Globus pallidus (tissue), 1 donor: ENCODE measurements around the gene RALGDS.
"Not testable (repeated sequence)": the region's sequence is repeated elsewhere in the genome, so short reads cannot be mapped to it uniquely, and the experiment has no call there.

Experiments used
- DNase-seq: peaks from one replicate; pipeline ENCODE4 v3.0.0-alpha.2; 2015; ENCODE audit warnings: low spot score

The RALGDS gene

GRCh38 chr9:133106511-133107244 lies 14.4 kb downstream of the RALGDS start:
- DNase-seq, result no peak

DNA sequence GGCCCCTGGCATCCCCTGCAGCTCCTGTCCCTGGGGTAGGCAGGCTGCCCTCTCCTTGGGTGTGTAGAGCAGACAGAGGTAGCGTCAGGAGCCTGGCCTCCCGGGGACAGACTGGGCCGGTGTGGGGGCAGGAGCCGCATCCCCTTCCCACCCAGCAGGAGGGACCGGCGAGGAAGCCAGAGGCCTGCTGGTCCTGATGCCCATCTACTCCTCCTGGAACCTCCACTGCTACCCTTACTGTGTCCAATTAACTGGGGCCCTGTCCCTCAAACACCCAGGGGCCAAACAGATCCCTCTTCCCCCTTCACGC lies 15.6 kb downstream of the RALGDS start:
- no peak for DNase-seq

DNA sequence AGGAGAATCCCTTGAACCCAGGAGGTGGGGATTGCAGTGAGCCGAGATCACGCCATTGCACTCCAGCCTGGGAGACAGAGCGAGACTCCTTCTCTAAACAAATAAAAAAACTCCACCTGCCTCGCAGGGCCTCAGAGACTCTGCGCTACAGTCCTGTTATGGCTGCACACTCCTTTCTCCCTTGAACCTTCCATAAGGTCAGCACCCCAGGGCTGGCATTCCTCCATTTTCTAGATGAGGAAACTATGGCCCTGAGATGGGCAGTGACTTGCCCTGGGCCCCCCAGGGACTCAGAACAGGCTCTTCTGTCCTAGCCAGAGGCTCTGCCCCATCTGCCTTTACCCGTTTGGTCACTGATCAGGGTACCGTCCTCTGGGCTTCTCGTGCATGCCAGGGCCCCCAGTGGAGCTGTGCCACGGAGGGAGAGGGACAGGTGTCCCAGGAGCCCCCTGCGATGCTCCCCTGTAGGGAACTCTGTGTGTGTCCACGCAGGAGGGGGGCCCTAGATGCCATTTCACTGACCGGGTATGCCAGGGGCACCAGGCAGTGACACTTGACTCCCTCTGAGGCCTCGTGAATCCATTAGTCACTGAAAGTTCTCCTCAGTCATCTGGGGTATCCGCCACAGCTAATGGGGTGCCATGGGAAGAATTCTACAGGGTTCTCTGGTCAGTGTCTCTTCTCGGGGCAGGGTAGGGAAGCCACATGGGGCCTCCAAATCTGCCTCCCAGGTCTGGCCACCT lies 16.2 kb downstream of the RALGDS start:
- no peak for DNase-seq

DNA sequence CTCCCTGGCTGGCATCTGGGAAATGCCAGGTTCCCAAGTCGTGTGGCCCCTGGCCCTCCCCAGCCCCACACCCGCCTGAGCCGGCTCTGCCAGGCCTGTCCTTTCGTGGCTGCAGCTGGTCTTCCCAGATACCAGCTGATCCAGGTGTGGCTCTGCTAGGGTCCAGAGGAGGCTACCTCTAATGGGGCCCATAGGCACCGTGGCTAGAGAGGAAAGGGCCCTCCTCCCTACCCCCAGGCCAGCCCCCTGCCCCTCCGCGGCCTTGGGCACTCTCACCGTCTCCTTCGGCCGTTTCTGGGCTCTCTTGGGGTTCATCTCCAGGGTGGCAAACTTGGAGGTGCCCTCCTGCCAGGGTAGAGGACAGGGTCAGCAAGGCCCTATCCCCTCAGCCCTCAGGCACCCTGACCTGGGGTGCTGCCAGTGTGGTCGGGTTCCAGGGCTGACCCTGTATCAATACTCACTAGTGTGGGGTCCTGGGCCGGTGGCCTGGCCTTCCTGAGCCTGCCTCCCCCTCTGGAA lies 17.0 kb downstream of the RALGDS start:
- no peak for DNase-seq

DNA sequence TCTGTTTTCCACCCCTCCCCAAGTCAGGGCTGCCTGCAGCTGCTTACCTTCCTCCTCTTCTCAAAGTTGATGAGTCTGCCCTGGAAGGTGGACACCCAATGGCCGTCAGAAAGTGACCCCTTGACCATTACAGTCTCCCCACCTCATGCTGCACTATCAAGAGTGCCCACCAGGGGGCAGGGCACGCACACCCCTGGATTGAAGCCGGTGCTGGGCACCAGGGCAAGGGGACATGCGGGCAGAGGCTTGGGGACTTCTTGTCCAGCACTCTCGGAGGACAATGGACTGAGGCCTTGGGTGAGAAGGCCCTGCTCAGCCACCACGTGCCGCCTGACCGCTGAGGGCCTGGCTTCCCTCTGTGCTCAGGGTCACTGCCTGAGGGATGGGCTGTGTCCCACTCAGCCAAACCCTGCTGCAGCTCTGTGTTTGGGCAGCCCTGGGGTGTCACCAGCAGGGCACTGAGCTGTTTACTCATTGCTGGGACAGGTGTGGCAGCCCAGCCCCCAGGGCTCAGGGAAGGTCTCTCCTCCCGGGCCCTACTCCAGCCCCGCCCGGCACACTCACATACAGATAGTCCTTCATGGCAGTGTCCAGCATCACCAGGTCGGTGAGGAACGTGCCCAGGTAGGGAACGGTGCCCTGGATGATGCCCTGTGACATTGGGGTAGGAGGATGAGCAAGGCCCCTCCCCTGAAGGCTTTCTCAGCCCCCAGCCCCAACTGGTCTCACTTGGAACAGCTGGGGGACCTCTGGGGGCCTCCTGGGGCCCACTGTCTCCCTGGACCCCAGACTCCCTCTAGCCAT lies 17.7 kb downstream of the RALGDS start:
- peak; percentile 83 for DNase-seq

GRCh38 chr9:133102190-133103021 lies 18.6 kb downstream of the RALGDS start:
- no peak for DNase-seq

GRCh38 chr9:133101356-133102189 lies 19.5 kb downstream of the RALGDS start:
- no peak for DNase-seq

- DNase-seq, result no peak
Measured at GRCh38 chr9:133100506-133101355, 20.3 kb downstream of the RALGDS start.

DNA sequence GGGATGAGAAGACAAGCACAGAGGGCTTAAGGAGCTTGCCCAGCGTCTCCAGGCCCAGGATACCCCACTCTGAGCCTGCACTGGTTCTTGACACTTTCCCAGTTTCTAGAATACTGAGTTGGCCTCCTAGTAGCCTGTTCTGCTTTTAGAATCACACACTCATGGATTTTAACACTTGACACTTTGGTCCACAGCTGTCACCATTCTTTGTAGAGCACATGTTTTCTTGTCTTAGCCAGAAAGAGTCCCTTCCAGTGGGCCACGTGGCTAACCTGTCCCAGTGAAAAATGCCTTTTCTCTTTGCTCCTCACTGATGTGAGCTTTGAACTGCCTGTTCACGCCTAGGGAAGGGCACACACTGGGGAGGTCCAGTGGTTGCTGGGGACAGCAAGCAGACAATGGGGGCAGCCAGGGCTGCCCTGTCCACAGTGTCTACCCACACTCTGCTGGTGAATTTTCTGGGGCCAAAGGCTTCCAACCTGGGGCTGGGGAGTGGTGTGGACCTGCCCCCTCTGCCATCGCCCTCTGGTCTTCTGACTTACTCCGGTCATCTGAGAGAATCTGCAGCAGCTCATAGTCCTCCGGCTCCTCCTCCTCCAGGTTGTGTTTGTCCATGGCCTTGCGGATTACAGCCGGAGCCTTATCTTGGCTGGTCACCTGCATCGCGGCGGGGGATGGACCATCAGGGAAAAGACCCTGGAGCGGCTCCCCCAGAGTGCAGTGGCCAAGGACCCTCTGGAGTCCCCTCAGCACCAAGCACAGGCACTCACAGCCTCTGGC lies 21.1 kb downstream of the RALGDS start:
- no peak for DNase-seq

DNA sequence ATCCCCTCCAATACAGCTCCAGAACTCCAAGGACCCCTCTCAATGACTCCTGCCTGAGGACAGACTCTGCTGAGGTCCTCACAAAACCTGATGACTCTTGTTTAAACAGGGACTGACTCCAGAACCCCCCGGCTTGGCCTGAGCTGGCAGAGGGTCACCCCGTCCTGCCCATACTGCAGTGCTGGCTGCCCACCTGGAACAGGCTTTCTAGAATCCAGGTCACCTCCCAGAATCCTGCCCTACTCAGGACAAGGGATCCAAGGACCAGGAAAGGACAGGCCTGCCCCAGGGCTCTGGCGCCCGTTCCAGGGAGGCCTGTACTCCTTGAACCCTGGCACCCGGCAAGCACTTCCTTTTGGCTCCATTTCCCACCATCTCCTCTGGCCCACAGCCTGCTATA lies 22.2 kb downstream of the RALGDS start:
- DNase-seq, result no peak

- no peak for DNase-seq
Measured at GRCh38 chr9:133098104-133098754, 22.8 kb downstream of the RALGDS start.

- no peak for DNase-seq
Measured at GRCh38 chr9:133094842-133095393, 26.1 kb downstream of the RALGDS start.

DNA sequence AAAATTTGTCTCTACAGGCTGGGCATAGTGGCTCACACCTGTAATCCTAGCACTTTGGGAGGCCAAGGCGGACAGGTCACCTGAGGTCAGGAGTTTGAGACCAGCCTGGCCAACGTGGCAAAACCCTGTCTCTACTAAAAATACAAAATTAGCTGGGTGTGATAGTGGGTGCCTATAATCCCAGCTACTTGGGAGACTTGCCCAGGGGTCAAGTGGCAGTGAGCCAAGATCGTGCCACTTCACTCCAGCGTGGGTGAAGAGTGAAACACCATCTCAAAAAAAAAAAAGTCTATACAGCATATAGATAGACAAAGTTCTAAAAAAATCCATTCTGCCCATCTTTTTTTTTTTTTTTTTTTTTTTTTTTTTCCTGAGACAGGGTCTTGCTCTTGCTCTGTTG lies 26.7 kb downstream of the RALGDS start:
- not testable (repeated sequence) for DNase-seq

DNA sequence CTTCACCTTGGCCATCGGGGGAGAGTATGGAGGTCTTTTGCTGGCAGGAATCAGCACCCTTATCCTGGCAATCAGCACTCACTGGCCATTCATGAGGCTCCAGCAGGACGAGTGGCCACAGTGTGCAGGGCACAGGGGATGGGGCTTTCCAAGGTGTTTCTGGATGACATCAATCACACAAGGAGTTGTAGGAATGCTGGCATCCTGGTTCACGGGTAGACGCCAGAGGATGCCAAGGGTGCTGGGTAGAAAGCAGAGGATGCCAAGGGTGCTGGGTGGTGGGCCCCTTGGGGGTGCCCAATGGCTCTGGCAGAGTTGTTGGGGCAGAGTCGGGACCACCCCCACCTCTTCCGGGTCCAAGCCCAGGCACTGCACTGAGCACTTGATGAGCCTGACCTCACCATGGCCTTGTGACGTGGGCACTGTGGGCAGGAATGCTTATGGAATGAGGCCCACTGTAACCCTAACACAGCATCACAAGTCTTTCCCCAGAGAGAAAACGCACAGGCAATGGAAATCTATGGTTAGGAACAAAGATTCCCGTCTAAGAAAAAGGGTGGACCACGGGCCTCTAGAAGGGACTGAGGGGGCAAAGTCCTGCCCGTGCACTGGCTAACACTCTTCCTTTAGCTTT lies 30.2 kb downstream of the RALGDS start:
- no peak for DNase-seq

DNA sequence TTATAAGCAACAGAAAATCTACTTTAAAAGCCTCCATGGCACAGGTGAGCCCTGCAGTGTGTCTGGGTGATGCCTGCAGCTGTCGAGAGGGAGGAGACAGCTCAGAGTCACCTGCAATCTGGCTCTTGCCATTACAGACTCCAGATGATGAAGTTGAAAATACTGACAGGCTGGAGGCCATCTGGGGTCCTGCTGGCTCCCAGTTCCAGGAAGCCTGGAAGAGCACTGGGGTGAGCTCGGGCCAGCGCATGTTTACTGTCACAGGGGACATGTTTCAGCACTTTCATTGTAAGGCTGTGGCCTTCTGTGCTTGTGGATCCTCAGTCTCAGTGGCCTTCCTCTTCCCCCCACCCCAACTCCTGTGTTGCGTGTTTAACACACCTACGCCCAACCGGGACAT lies 30.9 kb downstream of the RALGDS start:
- no peak for DNase-seq

GRCh38 chr9:133089271-133089671 lies 31.8 kb downstream of the RALGDS start:
- no peak for DNase-seq

DNA sequence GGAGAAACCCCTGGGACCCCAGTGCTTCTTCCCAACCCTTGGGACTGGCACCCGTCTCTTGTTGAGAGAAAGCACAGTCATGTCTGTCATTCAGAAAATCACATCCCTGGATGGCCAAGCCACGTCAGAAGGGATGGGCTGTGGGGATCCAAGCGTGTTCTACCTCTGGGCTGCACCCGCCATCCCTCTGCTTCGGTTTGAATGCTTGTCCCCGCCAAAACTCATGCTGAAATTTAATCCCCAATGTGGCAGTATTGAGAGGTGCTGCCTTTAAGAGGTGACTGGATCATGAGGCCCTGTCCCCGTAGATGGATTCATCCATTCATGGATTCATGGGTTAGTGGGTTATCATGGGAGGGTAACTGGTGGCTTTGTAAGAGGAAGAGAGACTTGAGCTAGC lies 32.3 kb downstream of the RALGDS start:
- DNase-seq, result no peak
